Endothelial cell of umbilical vein (primary cell): ENCODE results near the gene KAT7. TPM values are rescaled to one million over a fixed set of nuclear protein-coding genes. Genes with fewer than 3 reads are reported as not detected.

Source experiments
- BruUV-seq: library from RNA; stranded (reverse); fragments of 400-500 nt; replicated peaks from 2 replicates; lab custom pipeline; 2021; lab: Mats Ljungman, UMichigan
- CTCF ChIA-PET: fragments of 300-600, 350-600 bp; sonication (Branson Sonifier 250); formaldehyde crosslinking; loops from one replicate; lab custom pipeline; 2021; ENCODE audit warnings: antibody characterized with exemption, inconsistent platforms; lab: Charles Lee
- POLR2A ChIA-PET: fragments of 300-600, 350-600 bp; sonication (Branson Sonifier 250); formaldehyde crosslinking; loops from one replicate; lab custom pipeline; 2021; ENCODE audit warnings: antibody characterized with exemption, inconsistent platforms; lab: Charles Lee
- DNase-seq: peaks from one replicate; pipeline ENCODE4 v3.0.0-alpha.2; 2011; ENCODE audit warnings: low read depth, low spot score
- FAIRE-seq: peaks from 2 replicates; lab custom pipeline; 2011; peaks lifted over from hg19 to GRCh38; lab: Jason Lieb, UNC
- H2AFZ ChIP-seq: 2 replicates; pipeline ENCODE4 v1.6.0; 2012; ENCODE audit warnings: low read depth, low read length, control low read depth, inconsistent platforms
- H3K27ac ChIP-seq: 2 replicates; pipeline ENCODE4 v1.5.1; 2011; ENCODE audit warnings: low read depth, mild to moderate bottlenecking, control low read depth, low read length, moderate library complexity; ENCODE audit not compliant: insufficient read depth
- H3K27me3 ChIP-seq, 2 experiments: 2 replicates each; pipeline versions ENCODE4 v1.6.0 to v1.6.1; 2011; ENCODE audit warnings: low read length in 2 of 2, mixed read lengths in 1 of 2; ENCODE audit not compliant: control insufficient read depth in 2 of 2, insufficient read depth in 2 of 2
- H3K36me3 ChIP-seq, 2 experiments: 2 replicates in 1 of 2; 3 replicates in 1 of 2; pipeline ENCODE4 v1.5.1; 2011; ENCODE audit warnings: low read length in 2 of 2, mild to moderate bottlenecking in 1 of 2, moderate library complexity in 1 of 2; ENCODE audit not compliant: control insufficient read depth in 2 of 2, insufficient read depth in 2 of 2; ENCODE audit errors: extremely low read depth in 1 of 2
- H3K4me1 ChIP-seq: 3 replicates; pipeline ENCODE4 v1.5.1; 2011; ENCODE audit warnings: mild to moderate bottlenecking, low read length; ENCODE audit not compliant: control insufficient read depth, insufficient read depth; ENCODE audit errors: extremely low read depth
- H3K4me2 ChIP-seq: 2 replicates; pipeline ENCODE4 v1.6.1; 2011; ENCODE audit warnings: low read length, control low read depth, mixed read lengths; ENCODE audit not compliant: insufficient read depth
- H3K4me3 ChIP-seq, 3 experiments: fragments of 200-600 bp in 1 of 3; sonication (generic), shearing (Covaris generic) in 1 of 3; replicated peaks in 1 of 3; 2 replicates each; pipeline ENCODE4 v1.5.1; 2011 to 2016; ENCODE audit warnings: control low read depth in 3 of 3, low read length in 3 of 3, mild to moderate bottlenecking in 2 of 3, inconsistent platforms in 1 of 3, low read depth in 1 of 3, moderate library complexity in 1 of 3; ENCODE audit not compliant: insufficient read depth in 1 of 3
- H3K79me2 ChIP-seq: 2 replicates; pipeline ENCODE4 v1.6.0; 2012; ENCODE audit warnings: low read length, inconsistent platforms; ENCODE audit not compliant: control insufficient read depth, insufficient read depth
- H3K9ac ChIP-seq: replicated peaks from 2 replicates; pipeline ENCODE3; 2011; ENCODE audit warnings: low read length, control low read depth; ENCODE audit not compliant: insufficient read depth; ENCODE audit errors: extremely low read depth
- H3K9me1 ChIP-seq: replicated peaks from 3 replicates; pipeline ENCODE4 v1.6.0; 2011; ENCODE audit warnings: mild to moderate bottlenecking, low read length; ENCODE audit not compliant: control insufficient read depth, insufficient read depth; ENCODE audit errors: extremely low read depth
- H3K9me3 ChIP-seq: replicated peaks from 2 replicates; pipeline ENCODE4 v1.5.1; 2012; ENCODE audit warnings: low read length, inconsistent platforms; ENCODE audit not compliant: control insufficient read depth, insufficient read depth
- H4K20me1 ChIP-seq: replicated peaks from 2 replicates; pipeline ENCODE3; 2011; ENCODE audit warnings: mild to moderate bottlenecking, low read length; ENCODE audit not compliant: control insufficient read depth, insufficient read depth; ENCODE audit errors: extremely low read depth
- CTCF ChIP-seq, 2 donors: IDR thresholded peaks; 1 replicate in 1 of 2; 2 replicates in 1 of 2; pipeline ENCODE4 v1.5.1; 2011; ENCODE audit warnings: low read length in 2 of 2, mild to moderate bottlenecking in 2 of 2, moderate library complexity in 2 of 2, control low read depth in 1 of 2, inconsistent platforms in 1 of 2, low read depth in 1 of 2; ENCODE audit not compliant: insufficient read depth in 1 of 2; ENCODE audit errors: extremely low read depth in 1 of 2
- GATA2 ChIP-seq: IDR thresholded peaks from 2 replicates; pipeline ENCODE4 v1.7.0; 2011; ENCODE audit warnings: low read depth, mild to moderate bottlenecking, moderate library complexity, mixed read lengths, low read length; ENCODE audit not compliant: insufficient read length, insufficient read depth
- JUN ChIP-seq: IDR thresholded peaks from 2 replicates; pipeline ENCODE4 v1.6.1; 2011; ENCODE audit warnings: borderline replicate concordance, low read depth; ENCODE audit not compliant: insufficient read length, insufficient read depth
- MAX ChIP-seq: IDR thresholded peaks from 2 replicates; pipeline ENCODE4 v1.6.1; 2011; ENCODE audit not compliant: insufficient read depth, insufficient read length
- POLR2AphosphoS5 ChIP-seq: IDR thresholded peaks from 2 replicates; pipeline ENCODE4 v1.6.1; 2012; ENCODE audit warnings: low read depth, mild to moderate bottlenecking, control low read depth, low read length, moderate library complexity; ENCODE audit not compliant: insufficient read depth
- dilution Hi-C: fragments of 300-500 bp; cut with MboI; formaldehyde crosslinking; loops from one replicate; pipeline ENCODE4 v1.15.0; 2019; ENCODE audit warnings: low sequenced_read_pairs; ENCODE audit not compliant: extremely low pct_ligation_motif_present
- intact Hi-C: fragments of 100-400 bp; cut with micrococcal nuclease; formaldehyde crosslinking; loops from one replicate; pipeline ENCODE4 v1.10.0; 2022
- polyA plus RNA-seq, 4 experiments: library from polyadenylated mRNA; depleted of rRNA in 3 of 4; stranded (reverse) in 3 of 4; unstranded in 1 of 4; fragments of >200 nt; gene quantifications; 2 replicates each; pipeline versions ENCODE4 v1.2.1 to v1.2.3, GENCODE V29; 2011 to 2012; ENCODE audit warnings: missing spikeins in 1 of 4
- total RNA-seq: library from RNA; stranded (reverse); gene quantifications from 2 replicates; pipeline ENCODE4 v1.2.3, GENCODE V29; 2021

The KAT7 gene
- total and polyA plus RNA-seq, 2 donors (not counting 3 experiments of a cell fraction or from before 2014, with no cell fraction given) = 44.5 to 66.2 TPM

GRCh38 chr17:49834118-49834743 lies 45.8 kb downstream of the KAT7 start:
- ChIA-PET CTCF (interaction anchor here (1.3 to 1.4 kb wide), 2 partner anchors 9 to 143 kb away, joined by 3 to 4 read pairs; no protein-coding TSS in a partner anchor), POLR2A (no interaction called here)
- Histone ChIP-seq H2AFZ (no peak overlapping the region), H3K9ac (no peak overlapping the region), H4K20me1 (no peaks in the 10 kb centered on the region), H3K4me3 (no peak overlapping the region), H3K9me3 (no peaks in the 10 kb centered on the region), H3K36me3 (peaks cover 2 to 8% of the 10 kb centered on the region in 2 experiments), H3K79me2 (no peaks in the 10 kb centered on the region), H3K27me3 (no peaks in the 10 kb centered on the region), H3K27ac (peak overlapping the region; percentile 77), H3K9me1 (no peaks in the 10 kb centered on the region), H3K4me2 (no peak overlapping the region), H3K4me1 (peaks cover 84% of the 10 kb centered on the region)
- DNase-seq (no peak), FAIRE-seq (no peak)
- BruUV-seq = no TSS peak
- dilution Hi-C loops = no loop called here
- intact Hi-C loops = no loop called here
- no peak for TF ChIP-seq GATA2
- no peak for TF ChIP-seq JUN
- TF ChIP-seq POLR2AphosphoS5 = no peak
- TF ChIP-seq MAX = no peak
- no peak for TF ChIP-seq CTCF (IDR thresholded peaks at IDR 0.05; ENCODE audit: extremely low read depth in 1 of 2, insufficient read depth in 1 of 2, low read depth in 1 of 2, low read length in 2 of 2)
